Measurements from ENCODE around the gene ENDOV. TPM values are rescaled to one million over a fixed set of nuclear protein-coding genes. Genes with fewer than 3 reads are reported as not detected.

ENDOV gene
- total and polyA plus RNA-seq, 2 donors (not counting 3 experiments of a cell fraction or from before 2014, with no cell fraction given): 20.4 to 25.9 TPM

GRCh38 chr17:80384078-80384960 is 30.6 kb upstream of the ENDOV start:
- Histone ChIP-seq H3K4me2 (ENCODE audit: insufficient read depth, low read length) (no peak overlapping the region), H3K9ac (replicated peaks; ENCODE audit: extremely low read depth, insufficient read depth, low read length) (no peak overlapping the region), H3K9me3 (replicated peaks; ENCODE audit: control insufficient read depth, insufficient read depth, low read length) (no peaks in the 10 kb centered on the region), H3K4me1 (ENCODE audit: control insufficient read depth, extremely low read depth, insufficient read depth, low read length) (peaks cover 8% of the 10 kb centered on the region), H2AFZ (ENCODE audit: low read depth, low read length) (no peak overlapping the region), H3K27me3 (ENCODE audit: control insufficient read depth in 2 of 2, insufficient read depth in 2 of 2, low read length in 2 of 2) (no peaks in the 10 kb centered on the region), H3K79me2 (ENCODE audit: control insufficient read depth, insufficient read depth, low read length) (no peaks in the 10 kb centered on the region), H4K20me1 (replicated peaks; ENCODE audit: control insufficient read depth, extremely low read depth, insufficient read depth, low read length) (no peaks in the 10 kb centered on the region), H3K9me1 (replicated peaks; ENCODE audit: control insufficient read depth, extremely low read depth, insufficient read depth, low read length) (no peaks in the 10 kb centered on the region), H3K27ac (ENCODE audit: insufficient read depth, low read depth, low read length) (no peak overlapping the region), H3K36me3 (ENCODE audit: control insufficient read depth in 2 of 2, extremely low read depth in 1 of 2, insufficient read depth in 2 of 2, low read length in 2 of 2) (peaks cover 12 to 69% of the 10 kb centered on the region in 2 experiments), H3K4me3 (replicated peaks in 1 of 3; ENCODE audit: insufficient read depth in 1 of 3, low read depth in 1 of 3, low read length in 3 of 3) (no peak overlapping the region)
- intact Hi-C loops (cut with micrococcal nuclease): no loop called here
- TF ChIP-seq POLR2A (IDR thresholded peaks at IDR 0.05; ENCODE audit: low read depth, low read length): no peak
- no peak for TF ChIP-seq GATA2 (IDR thresholded peaks at IDR 0.05; ENCODE audit: insufficient read depth, insufficient read length, low read depth, low read length)
- TF ChIP-seq POLR2AphosphoS5 (IDR thresholded peaks at IDR 0.05; ENCODE audit: insufficient read depth, low read depth, low read length): no peak
- TF ChIP-seq FOS (IDR thresholded peaks at IDR 0.05; ENCODE audit: borderline replicate concordance, insufficient read depth, low read length): no peak
- TF ChIP-seq EZH2 (IDR thresholded peaks at IDR 0.05; ENCODE audit: borderline replicate concordance, low read depth, low read length, severe bottlenecking): no peak
- no peak for TF ChIP-seq MYC (IDR thresholded peaks at IDR 0.05; ENCODE audit: low read depth, low read length)
- no peak for TF ChIP-seq CTCF (IDR thresholded peaks at IDR 0.05; ENCODE audit: extremely low read depth in 1 of 2, insufficient read depth in 1 of 2, low read depth in 1 of 2, low read length in 2 of 2)
- no peak for TF ChIP-seq JUN (IDR thresholded peaks at IDR 0.05; ENCODE audit: borderline replicate concordance, insufficient read depth, insufficient read length, low read depth)
- TF ChIP-seq MAX (IDR thresholded peaks at IDR 0.05; ENCODE audit: insufficient read depth, insufficient read length): no peak
- dilution Hi-C loops (cut with MboI; ENCODE audit: extremely low pct_ligation_motif_present, low sequenced_read_pairs): no loop called here
- DNase-seq (ENCODE audit: low read depth, low spot score) (no peak), FAIRE-seq (no peak)
- ChIA-PET CTCF (no interaction called here), POLR2A (no interaction called here)
- no TSS peak for BruUV-seq (replicated peaks)

Measured in endothelial cell of umbilical vein (primary cell).